ENCODE data around the gene HCN2. TPM values are rescaled to one million over a fixed set of nuclear protein-coding genes. Genes with fewer than 3 reads are reported as not detected.
A peak's percentile ranks its signal among the peaks of the same experiment; 100 is the strongest.

Gene HCN2
- total RNA-seq, 4 donors from 2014 or later: 0.19 to 0.50 (median 0.41) TPM

GRCh38 chr19:663682-664117 is 74.0 kb downstream of the HCN2 start:
- intact Hi-C loops (cut with DNase I): no loop called here
- peaks cover 51 to 61% (median 59%) of the 10 kb centered on the region in 4 donors for H3K4me1 ChIP-seq
- H3K4me3 ChIP-seq: peak overlapping the region; percentile 81 to 100 (median 100)
- H3K9me3 ChIP-seq: no peaks in the 10 kb centered on the region
- TF ChIP-seq EP300 (IDR thresholded peaks at IDR 0.05) (no peak), POLR2A (IDR thresholded peaks at IDR 0.05; ENCODE audit: low read depth) (no peak), CTCF (IDR thresholded peaks at IDR 0.05) (no peak), POLR2AphosphoS5 (IDR thresholded peaks at IDR 0.05) (no peak)
- H3K27me3 ChIP-seq: no peaks in the 10 kb centered on the region
- H3K36me3 ChIP-seq: peaks cover 0 to 1% (median under 1%) of the 10 kb centered on the region in 4 donors
- peak overlapping the region; percentile 92 to 96 (median 96) for H3K27ac ChIP-seq (replicated peaks in 1 of 4)
- WGBS: 48% methylated on average over 16 of the region's 18 CpGs
- no peak for DNase-seq (ENCODE audit: extremely low spot score)

GRCh38 chr19:664913-665443 is 75.3 kb downstream of the HCN2 start:
- TF ChIP-seq POLR2AphosphoS5 (IDR thresholded peaks at IDR 0.05) (peak; percentile 50 to 63), POLR2A (IDR thresholded peaks at IDR 0.05; ENCODE audit: low read depth) (no peak), EP300 (IDR thresholded peaks at IDR 0.05) (no peak), CTCF (IDR thresholded peaks at IDR 0.05) (peak; percentile 92 to 99 (median 97))
- 15% methylated on average over 10 of the region's 24 CpGs for WGBS
- Histone ChIP-seq H3K36me3 (no peaks in the 10 kb centered on the region), H3K27ac (replicated peaks in 1 of 4) (peak overlapping the region; percentile 10 to 46 (median 20)), H3K9me3 (no peaks in the 10 kb centered on the region), H3K27me3 (no peaks in the 10 kb centered on the region), H3K4me1 (peaks cover 38 to 48% (median 46%) of the 10 kb centered on the region in 4 donors), H3K4me3 (peak overlapping the region; percentile 26 to 51 (median 41))
- DNase-seq (ENCODE audit: extremely low spot score): no peak
- intact Hi-C loops (cut with DNase I): loop anchor here (1.0 to 5.0 kb wide), 2 partner anchors 69 to 197 kb away; no protein-coding TSS in a partner anchor

Other genes with a start within 250 kb of the HCN2 start
- 10 to 100 TPM; 11.6 to 26.4 (median 18.9) TPM for gene MIER2, start 245.1 kb upstream of the HCN2 start, total RNA-seq
- 1 to 10 TPM in 3 of 4 donors, under 1 TPM in 1; 0.46 to 3.7 (median 1.7) TPM for gene C2CD4C, start 180.7 kb upstream of the HCN2 start, total RNA-seq
- 10 to 100 TPM; 11.2 to 35.6 (median 18.7) TPM for gene SHC2, start 128.8 kb upstream of the HCN2 start, total RNA-seq
- gene MADCAM1, start 93.4 kb upstream of the HCN2 start, total RNA-seq: under 1 TPM in 2 of 4 donors, not detected in 2; 0.17 to 0.42 TPM
- 10 to 100 TPM; 61.7 to 86.6 (median 64.4) TPM for gene TPGS1, start 82.4 kb upstream of the HCN2 start, total RNA-seq
- 100 to 1,000 TPM in 1 of 4 donors, 10 to 100 TPM in 3; 62.5 to 100 (median 76.2) TPM for gene CDC34, start 58.1 kb upstream of the HCN2 start, total RNA-seq
- gene GZMM, start 45.8 kb upstream of the HCN2 start, total RNA-seq: under 1 TPM in 2 of 4 donors, not detected in 2; 0.50 to 0.58 TPM
- gene BSG, start 17.3 kb upstream of the HCN2 start, total RNA-seq: 100 to 1,000 TPM; 304 to 416 (median 362) TPM
- 10 to 100 TPM; 20.8 to 40.7 (median 30.4) TPM for gene POLRMT, start 43.7 kb downstream of the HCN2 start, total RNA-seq
- gene FGF22, start 50.0 kb downstream of the HCN2 start, total RNA-seq: 1 to 10 TPM in 2 of 4 donors, under 1 TPM in 2; 0.50 to 2.1 (median 1.4) TPM
- 10 to 100 TPM; 41.5 to 63.5 (median 62.3) TPM for gene RNF126, start 73.3 kb downstream of the HCN2 start, total RNA-seq
- 100 to 1,000 TPM; 115 to 226 (median 217) TPM for gene FSTL3, start 86.5 kb downstream of the HCN2 start, total RNA-seq
- gene PRSS57, start 105.6 kb downstream of the HCN2 start, total RNA-seq: under 1 TPM in 1 of 4 donors, not detected in 3; 0.34 TPM
- gene PALM, start 119.1 kb downstream of the HCN2 start, total RNA-seq: 100 to 1,000 TPM in 1 of 4 donors, 10 to 100 TPM in 3; 42.8 to 119 (median 70.8) TPM
- 1 to 10 TPM in 1 of 4 donors, not detected in 3; 2.0 TPM for gene MISP, start 161.2 kb downstream of the HCN2 start, total RNA-seq
- 100 to 1,000 TPM in 1 of 4 donors, 10 to 100 TPM in 3; 76.8 to 110 (median 95.3) TPM for gene PTBP1, start 207.6 kb downstream of the HCN2 start, total RNA-seq
- not detected for gene PLPPR3, start 232.1 kb downstream of the HCN2 start, total RNA-seq
- 1 to 10 TPM in 1 of 4 donors, under 1 TPM in 1, not detected in 2; 0.40 to 1.3 TPM for gene AZU1, start 238.0 kb downstream of the HCN2 start, total RNA-seq